CD4-positive, CD25-positive, alpha-beta regulatory T cell (primary cell): ENCODE measurements around the gene NTRK3. TPM values are rescaled to one million over a fixed set of nuclear protein-coding genes. Genes with fewer than 3 reads are reported as not detected.

Source experiments
- ATAC-seq, 2 donors: fragments of 150-1000 bp; cut with Tn5 transposase; one replicate each; pipeline ENCODE4 v1.10.0; 2021; ENCODE audit warnings: low read depth in 2 of 2, moderate number of reproducible peaks in 2 of 2, moderate library complexity in 1 of 2
- DNase-seq, 3 donors: peaks; one replicate each; pipeline versions ENCODE4 v3.0.0 to v3.0.0-alpha.2; 2012 to 2022; ENCODE audit warnings: mixed read lengths in 1 of 3
- H3K27ac ChIP-seq: one replicate; pipeline ENCODE4 v1.7.0; 2013; ENCODE audit warnings: mild to moderate bottlenecking, low read length; ENCODE audit not compliant: insufficient read depth, poor library complexity, severe bottlenecking
- H3K27me3 ChIP-seq: one replicate; pipeline ENCODE4 v1.7.0; 2013; ENCODE audit warnings: low read length; ENCODE audit not compliant: control insufficient read depth, insufficient read depth
- H3K36me3 ChIP-seq: one replicate; pipeline ENCODE4 v1.7.0; 2013; ENCODE audit warnings: mild to moderate bottlenecking, low read length, moderate library complexity; ENCODE audit not compliant: control insufficient read depth, insufficient read depth
- H3K4me1 ChIP-seq: 2 replicates; pipeline ENCODE4 v1.7.0; 2013; ENCODE audit warnings: mild to moderate bottlenecking, low read length; ENCODE audit not compliant: insufficient read depth, control insufficient read depth, poor library complexity, severe bottlenecking
- H3K4me3 ChIP-seq: one replicate; pipeline ENCODE4 v1.7.0; 2013; ENCODE audit warnings: low read depth, mild to moderate bottlenecking, low read length, moderate library complexity
- H3K9me3 ChIP-seq, 2 experiments: 1 replicate in 1 of 2; 2 replicates in 1 of 2; pipeline ENCODE4 v1.7.0; 2013; ENCODE audit warnings: low read length in 2 of 2, mild to moderate bottlenecking in 1 of 2, moderate library complexity in 1 of 2; ENCODE audit not compliant: control insufficient read depth in 2 of 2
- H3K27ac Mint-ChIP-seq, 3 donors: one replicate each; pipeline ENCODE4 v1.8.0; 2020 to 2022; ENCODE audit warnings: mild to moderate bottlenecking in 3 of 3, mixed read lengths in 3 of 3, moderate library complexity in 2 of 3
- H3K27me3 Mint-ChIP-seq: one replicate; pipeline ENCODE4 v1.8.0; 2022; ENCODE audit warnings: mild to moderate bottlenecking, mixed read lengths
- H3K36me3 Mint-ChIP-seq: one replicate; pipeline ENCODE4 v1.8.0; 2020; ENCODE audit warnings: mixed read lengths
- H3K4me1 Mint-ChIP-seq, 4 donors: one replicate each; pipeline ENCODE4 v1.8.0; 2020 to 2022; ENCODE audit warnings: mixed read lengths in 4 of 4, mild to moderate bottlenecking in 1 of 4
- H3K4me3 Mint-ChIP-seq, 4 donors: one replicate each; pipeline ENCODE4 v1.8.0; 2020 to 2022; ENCODE audit warnings: mild to moderate bottlenecking in 4 of 4, mixed read lengths in 4 of 4, moderate library complexity in 3 of 4
- H3K9me3 Mint-ChIP-seq, 7 donors: one replicate each; pipeline ENCODE4 v1.8.0; 2020 to 2022; ENCODE audit warnings: mixed read lengths in 7 of 7, mild to moderate bottlenecking in 3 of 7, moderate library complexity in 2 of 7
- polyA plus RNA-seq, 4 donors: library from polyadenylated mRNA; unstranded; fragments of 300-500 nt; fragmentation: Illumina TruSeq; gene quantifications; one replicate each; pipeline ENCODE4 v1.2.3, GENCODE V29; 2021
- total RNA-seq: library from RNA; stranded (reverse); gene quantifications from one replicate; pipeline ENCODE4 v1.2.3, GENCODE V29; 2022

The NTRK3 gene
- total RNA-seq: not detected
- not detected for polyA plus RNA-seq

DNA sequence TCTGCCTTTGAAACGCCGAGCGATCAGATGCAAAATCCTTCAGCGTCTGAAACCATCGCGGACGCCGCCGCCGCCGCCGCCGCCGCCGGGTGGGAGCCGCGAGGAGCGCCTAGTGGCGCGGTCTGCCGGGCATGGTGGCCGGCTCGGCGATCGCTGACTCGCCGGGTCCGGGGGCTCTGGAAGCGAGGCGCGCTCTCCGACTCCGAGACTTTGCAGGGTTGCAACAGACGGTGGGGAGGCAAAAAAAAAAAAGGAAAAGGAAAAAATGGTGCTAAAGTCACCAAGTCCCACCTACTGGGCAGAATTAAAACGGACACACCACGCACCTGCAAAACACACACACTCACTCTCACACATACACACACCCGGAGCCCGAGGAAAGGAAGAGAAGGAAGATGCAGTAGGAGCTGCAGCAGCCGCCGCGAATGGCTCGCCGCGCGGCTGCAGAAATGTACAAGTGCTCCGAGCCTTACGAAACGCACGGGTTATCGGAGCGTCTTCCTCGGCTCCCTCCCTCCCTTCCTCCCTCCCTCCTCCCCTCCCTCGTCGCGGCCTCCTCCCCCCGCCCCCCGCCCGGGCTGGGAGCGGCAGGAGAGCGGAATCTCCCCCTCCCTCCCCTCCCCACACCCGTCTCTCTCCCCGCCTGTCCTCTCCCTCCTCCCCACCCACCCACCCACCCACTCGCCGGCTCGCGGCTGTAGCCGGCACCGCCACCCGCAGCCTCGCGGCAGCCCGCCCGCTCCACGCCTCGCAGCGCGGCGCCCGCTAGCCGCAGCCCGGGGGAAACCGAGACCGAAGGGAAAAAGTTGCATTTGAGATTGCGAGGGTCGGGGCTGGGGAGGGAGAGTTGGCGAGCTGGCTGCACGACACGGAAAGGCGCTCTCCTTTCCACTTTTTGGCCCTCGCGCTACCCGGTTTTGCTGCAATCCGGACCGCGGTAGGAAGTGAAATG lies at the start of gene NTRK3:
Gene NTRK3, minus strand, starts transcription at position 461 of the 952 bp plus-strand sequence. CDS start 586 bp downstream, outside the sequence.
- Mint-ChIP-seq H3K27me3 (peaks cover 67% of the 10 kb centered on the region), H3K36me3 (no peaks in the 10 kb centered on the region), H3K4me1 (peaks cover 0 to 25% (median 5%) of the 10 kb centered on the region in 4 donors), H3K4me3 (peak within 1 kb of the TSS in 3 of 4 donors; percentile 57 to 79 (median 79)), H3K9me3 (peaks cover 0 to 4% (median 0%) of the 10 kb centered on the region in 7 donors), H3K27ac (no peak within 1 kb of the TSS)
- Histone ChIP-seq H3K4me1 (peaks cover 19% of the 10 kb centered on the region), H3K36me3 (no peaks in the 10 kb centered on the region), H3K27me3 (peaks cover 13% of the 10 kb centered on the region), H3K27ac (no peak within 1 kb of the TSS), H3K4me3 (peak within 1 kb of the TSS; percentile 26), H3K9me3 (no peaks in the 10 kb centered on the region)
- no peak for DNase-seq
- ATAC-seq: no peak

DNA sequence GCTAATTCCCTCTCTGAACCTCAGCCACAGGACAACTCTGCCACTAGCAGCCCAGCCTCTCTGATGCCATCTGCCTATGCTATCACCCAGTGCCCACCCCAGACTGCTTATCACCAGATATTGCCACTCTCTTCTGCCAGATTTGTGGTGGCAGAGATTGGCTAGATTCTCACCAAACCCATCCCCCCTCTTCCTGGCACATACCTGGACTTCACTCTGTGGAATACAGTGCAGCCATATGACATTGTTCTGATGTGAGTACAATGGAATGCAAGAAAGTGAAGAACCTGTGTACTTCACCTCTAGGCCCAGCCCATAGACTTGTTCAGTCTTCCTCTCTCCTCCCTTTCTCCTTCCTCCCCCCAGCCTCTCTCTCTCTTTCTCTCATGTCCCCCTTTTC lies 46.9 kb upstream of the NTRK3 start:
- H3K36me3 ChIP-seq: no peaks in the 10 kb centered on the region
- H3K4me1 ChIP-seq: no peaks in the 10 kb centered on the region
- no peak for ATAC-seq
- H3K4me3 Mint-ChIP-seq: no peak overlapping the region
- H3K4me1 Mint-ChIP-seq: no peaks in the 10 kb centered on the region
- H3K9me3 Mint-ChIP-seq: no peaks in the 10 kb centered on the region
- no peaks in the 10 kb centered on the region for H3K36me3 Mint-ChIP-seq
- DNase-seq: no peak
- no peak overlapping the region for H3K4me3 ChIP-seq
- no peak overlapping the region for H3K27ac Mint-ChIP-seq
- no peaks in the 10 kb centered on the region for H3K9me3 ChIP-seq
- H3K27ac ChIP-seq: no peak overlapping the region
- no peaks in the 10 kb centered on the region for H3K27me3 ChIP-seq
- peaks cover 5% of the 10 kb centered on the region for H3K27me3 Mint-ChIP-seq

DNA sequence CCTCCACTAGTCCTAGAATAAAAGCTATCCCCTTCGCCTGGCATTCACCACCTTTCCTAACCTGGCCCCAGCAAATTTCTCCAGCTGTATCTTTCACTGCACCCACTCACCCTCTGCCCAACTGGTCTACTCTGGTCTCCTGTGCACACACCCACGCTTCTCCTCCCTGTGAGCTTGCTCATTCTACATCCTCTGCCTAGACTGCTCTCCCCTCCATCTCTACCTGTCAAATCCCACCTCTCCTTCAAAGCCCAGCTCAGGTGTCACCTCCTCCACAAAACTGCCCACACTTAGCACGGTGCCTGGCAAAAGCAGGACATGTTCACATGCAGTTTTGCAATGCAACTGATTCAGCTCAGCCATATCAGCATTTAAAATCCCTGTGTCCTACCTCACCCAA lies 45.8 kb upstream of the NTRK3 start:
- Histone ChIP-seq H3K27me3 (no peaks in the 10 kb centered on the region), H3K4me3 (no peak overlapping the region), H3K36me3 (no peaks in the 10 kb centered on the region), H3K9me3 (no peaks in the 10 kb centered on the region), H3K4me1 (no peaks in the 10 kb centered on the region), H3K27ac (no peak overlapping the region)
- DNase-seq (no peak), ATAC-seq (no peak)
- Mint-ChIP-seq H3K4me3 (no peak overlapping the region), H3K4me1 (no peaks in the 10 kb centered on the region), H3K27ac (no peak overlapping the region), H3K9me3 (no peaks in the 10 kb centered on the region), H3K36me3 (no peaks in the 10 kb centered on the region), H3K27me3 (peaks cover 5% of the 10 kb centered on the region)

DNA sequence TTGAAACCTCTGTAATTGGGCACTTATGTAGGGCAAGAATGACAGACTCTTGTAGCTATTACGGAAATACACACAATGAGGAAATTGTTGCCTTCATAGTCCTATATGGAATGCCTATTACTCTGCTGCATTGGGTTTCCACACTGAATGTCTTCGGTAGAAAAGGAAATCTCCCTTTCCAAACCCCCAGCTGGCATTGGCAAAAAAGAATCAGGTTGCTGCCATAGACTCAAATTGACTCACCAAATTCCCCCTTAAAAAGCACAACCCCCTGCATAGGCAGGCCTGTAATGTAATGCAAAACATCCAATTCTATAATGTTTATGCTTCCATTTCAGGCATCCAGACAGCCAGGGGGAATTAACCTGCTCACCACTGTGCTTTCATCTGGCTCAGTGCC lies 44.8 kb upstream of the NTRK3 start:
- no peak overlapping the region for H3K4me3 ChIP-seq
- Mint-ChIP-seq H3K9me3 (no peaks in the 10 kb centered on the region), H3K27ac (no peak overlapping the region), H3K27me3 (peaks cover 5% of the 10 kb centered on the region), H3K4me3 (no peak overlapping the region), H3K36me3 (no peaks in the 10 kb centered on the region), H3K4me1 (no peaks in the 10 kb centered on the region)
- no peaks in the 10 kb centered on the region for H3K9me3 ChIP-seq
- no peaks in the 10 kb centered on the region for H3K27me3 ChIP-seq
- H3K36me3 ChIP-seq: no peaks in the 10 kb centered on the region
- H3K4me1 ChIP-seq: no peaks in the 10 kb centered on the region
- DNase-seq (no peak), ATAC-seq (no peak)
- no peak overlapping the region for H3K27ac ChIP-seq

DNA sequence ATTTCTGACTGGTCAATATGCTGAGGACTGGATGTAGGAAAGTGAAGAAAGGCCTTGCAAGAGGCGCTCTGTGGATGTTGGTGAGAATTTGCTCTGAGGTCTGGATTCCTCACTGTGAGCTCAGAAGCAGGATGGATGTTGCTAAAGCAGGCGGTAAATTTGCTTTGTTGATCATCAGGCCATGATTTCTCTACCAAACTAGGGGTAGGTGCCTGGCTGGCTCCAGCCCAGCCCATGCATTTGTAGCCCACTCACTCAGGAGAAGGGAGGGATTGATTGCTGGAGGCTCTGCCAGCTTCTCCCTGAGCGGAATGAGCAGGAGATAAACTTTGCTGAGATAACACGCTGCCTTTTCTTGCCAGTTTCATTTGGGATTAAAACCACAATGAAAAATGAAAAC lies 44.3 kb upstream of the NTRK3 start:
- Mint-ChIP-seq H3K9me3 (no peaks in the 10 kb centered on the region), H3K27ac (no peak overlapping the region), H3K4me1 (no peaks in the 10 kb centered on the region), H3K27me3 (peaks cover 5% of the 10 kb centered on the region), H3K4me3 (no peak overlapping the region), H3K36me3 (no peaks in the 10 kb centered on the region)
- H3K27me3 ChIP-seq: no peaks in the 10 kb centered on the region
- no peaks in the 10 kb centered on the region for H3K4me1 ChIP-seq
- no peaks in the 10 kb centered on the region for H3K36me3 ChIP-seq
- H3K9me3 ChIP-seq: no peaks in the 10 kb centered on the region
- no peak overlapping the region for H3K27ac ChIP-seq
- H3K4me3 ChIP-seq: no peak overlapping the region
- DNase-seq: no peak
- no peak for ATAC-seq

DNA sequence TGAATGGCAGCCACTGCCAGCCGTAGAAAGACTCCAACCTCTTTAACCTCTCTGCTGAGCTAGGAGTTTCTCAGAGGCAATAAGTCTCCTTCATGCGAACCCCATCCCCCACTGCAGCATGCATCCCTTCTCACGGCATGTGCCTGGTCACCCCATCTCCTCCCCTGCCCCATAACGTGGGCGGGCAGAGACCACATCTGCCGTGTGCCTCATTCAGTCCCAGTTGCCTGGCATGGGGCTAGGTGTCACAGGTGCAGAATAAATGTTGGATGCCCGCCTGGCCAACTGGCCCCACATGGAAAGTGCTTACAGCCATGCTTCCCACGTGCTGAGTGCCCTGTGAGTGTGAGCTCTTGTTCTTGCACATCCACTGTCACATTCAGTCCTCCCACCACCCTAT lies 43.5 kb upstream of the NTRK3 start:
- Histone ChIP-seq H3K4me3 (no peak overlapping the region), H3K9me3 (no peaks in the 10 kb centered on the region), H3K27me3 (no peaks in the 10 kb centered on the region), H3K36me3 (no peaks in the 10 kb centered on the region), H3K27ac (no peak overlapping the region), H3K4me1 (no peaks in the 10 kb centered on the region)
- Mint-ChIP-seq H3K36me3 (no peaks in the 10 kb centered on the region), H3K27ac (no peak overlapping the region), H3K4me1 (no peaks in the 10 kb centered on the region), H3K27me3 (no peaks in the 10 kb centered on the region), H3K4me3 (no peak overlapping the region), H3K9me3 (no peaks in the 10 kb centered on the region)
- ATAC-seq (no peak), DNase-seq (no peak)

DNA sequence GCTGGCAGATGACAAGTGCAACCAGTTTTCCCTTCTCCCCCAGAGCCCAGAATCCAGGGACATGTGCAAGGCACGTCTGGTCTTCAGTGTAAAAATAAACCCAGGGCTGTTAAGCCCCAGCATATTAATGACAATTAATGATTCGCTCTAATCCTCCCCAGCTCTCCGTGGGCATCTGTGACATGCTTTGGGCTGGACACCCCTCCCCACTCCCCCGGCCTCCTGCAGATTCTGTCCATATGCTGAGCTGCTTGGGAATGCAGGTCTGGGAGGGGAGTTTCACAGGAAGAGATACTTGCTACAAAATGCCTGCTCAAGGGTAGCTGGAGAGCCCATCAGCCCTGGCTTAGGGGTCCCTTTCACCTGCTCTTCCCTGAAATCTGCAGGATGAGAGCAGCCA lies 43.0 kb upstream of the NTRK3 start:
- DNase-seq (no peak), ATAC-seq (no peak)
- Mint-ChIP-seq H3K4me3 (no peak overlapping the region), H3K27me3 (no peaks in the 10 kb centered on the region), H3K4me1 (no peaks in the 10 kb centered on the region), H3K27ac (no peak overlapping the region), H3K36me3 (no peaks in the 10 kb centered on the region), H3K9me3 (no peaks in the 10 kb centered on the region)
- no peak overlapping the region for H3K4me3 ChIP-seq
- no peaks in the 10 kb centered on the region for H3K27me3 ChIP-seq
- no peak overlapping the region for H3K27ac ChIP-seq
- no peaks in the 10 kb centered on the region for H3K4me1 ChIP-seq
- no peaks in the 10 kb centered on the region for H3K9me3 ChIP-seq
- H3K36me3 ChIP-seq: no peaks in the 10 kb centered on the region

DNA sequence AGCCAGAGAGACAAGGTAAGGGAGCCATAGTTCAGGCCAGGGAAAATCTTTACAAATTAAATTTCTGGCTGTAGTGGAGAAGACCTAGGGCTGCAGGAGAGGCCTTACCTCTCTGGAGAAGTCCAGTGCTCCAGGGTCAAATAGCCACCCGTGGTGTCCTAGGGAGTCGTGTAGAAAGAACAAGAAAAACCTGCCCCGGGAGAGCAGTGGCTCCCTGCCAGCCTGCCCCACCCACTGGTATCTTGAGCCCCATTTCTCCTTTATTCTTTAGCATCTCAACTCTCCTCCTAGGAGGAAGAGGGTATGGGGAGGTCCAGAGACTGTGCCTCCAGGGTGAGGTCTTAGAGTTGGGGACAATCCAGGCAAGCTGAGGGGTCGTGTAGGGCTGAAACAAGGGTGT lies 32.1 kb upstream of the NTRK3 start:
- Mint-ChIP-seq H3K4me3 (no peak overlapping the region), H3K27me3 (peaks cover 9% of the 10 kb centered on the region), H3K4me1 (no peaks in the 10 kb centered on the region), H3K27ac (no peak overlapping the region), H3K9me3 (peaks cover 0 to 2% (median 0%) of the 10 kb centered on the region in 7 donors), H3K36me3 (no peaks in the 10 kb centered on the region)
- no peaks in the 10 kb centered on the region for H3K4me1 ChIP-seq
- H3K9me3 ChIP-seq: no peaks in the 10 kb centered on the region
- peaks cover 6% of the 10 kb centered on the region for H3K27me3 ChIP-seq
- H3K4me3 ChIP-seq: no peak overlapping the region
- no peak overlapping the region for H3K27ac ChIP-seq
- ATAC-seq (no peak), DNase-seq (no peak)
- no peaks in the 10 kb centered on the region for H3K36me3 ChIP-seq
